ENCODE measurements around the gene ASPRV1.

Gene ASPRV1

DNA sequence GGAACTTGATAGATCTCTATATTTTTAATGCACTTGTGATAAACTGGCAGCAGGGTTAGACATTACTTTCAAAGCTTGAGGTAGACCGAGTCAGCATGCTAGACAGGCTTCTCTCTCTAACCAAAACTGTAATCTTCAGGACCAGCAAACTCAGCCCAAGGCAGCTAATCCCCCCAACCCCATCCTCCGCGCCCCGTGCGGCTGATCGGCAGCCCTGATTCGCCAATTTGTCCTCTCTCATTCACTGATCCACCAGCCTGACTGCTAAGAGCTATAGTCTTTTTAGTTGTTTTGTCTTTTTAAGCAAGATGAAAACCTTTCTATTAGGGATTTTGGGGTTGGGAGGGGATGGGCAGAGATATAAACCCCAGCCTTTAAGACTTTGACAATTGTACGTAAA, 20.7 kb downstream of the ASPRV1 start:
- TF ChIP-seq, protein P1, sequence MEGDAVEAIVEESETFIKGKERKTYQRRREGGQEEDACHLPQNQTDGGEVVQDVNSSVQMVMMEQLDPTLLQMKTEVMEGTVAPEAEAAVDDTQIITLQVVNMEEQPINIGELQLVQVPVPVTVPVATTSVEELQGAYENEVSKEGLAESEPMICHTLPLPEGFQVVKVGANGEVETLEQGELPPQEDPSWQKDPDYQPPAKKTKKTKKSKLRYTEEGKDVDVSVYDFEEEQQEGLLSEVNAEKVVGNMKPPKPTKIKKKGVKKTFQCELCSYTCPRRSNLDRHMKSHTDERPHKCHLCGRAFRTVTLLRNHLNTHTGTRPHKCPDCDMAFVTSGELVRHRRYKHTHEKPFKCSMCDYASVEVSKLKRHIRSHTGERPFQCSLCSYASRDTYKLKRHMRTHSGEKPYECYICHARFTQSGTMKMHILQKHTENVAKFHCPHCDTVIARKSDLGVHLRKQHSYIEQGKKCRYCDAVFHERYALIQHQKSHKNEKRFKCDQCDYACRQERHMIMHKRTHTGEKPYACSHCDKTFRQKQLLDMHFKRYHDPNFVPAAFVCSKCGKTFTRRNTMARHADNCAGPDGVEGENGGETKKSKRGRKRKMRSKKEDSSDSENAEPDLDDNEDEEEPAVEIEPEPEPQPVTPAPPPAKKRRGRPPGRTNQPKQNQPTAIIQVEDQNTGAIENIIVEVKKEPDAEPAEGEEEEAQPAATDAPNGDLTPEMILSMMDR (IDR thresholded peaks at IDR 0.05; ENCODE audit: low read depth, low read length) = no peak
- no peak overlapping the region for H3K4me3 ChIP-seq (ENCODE audit: low read depth, low read length)

DNA sequence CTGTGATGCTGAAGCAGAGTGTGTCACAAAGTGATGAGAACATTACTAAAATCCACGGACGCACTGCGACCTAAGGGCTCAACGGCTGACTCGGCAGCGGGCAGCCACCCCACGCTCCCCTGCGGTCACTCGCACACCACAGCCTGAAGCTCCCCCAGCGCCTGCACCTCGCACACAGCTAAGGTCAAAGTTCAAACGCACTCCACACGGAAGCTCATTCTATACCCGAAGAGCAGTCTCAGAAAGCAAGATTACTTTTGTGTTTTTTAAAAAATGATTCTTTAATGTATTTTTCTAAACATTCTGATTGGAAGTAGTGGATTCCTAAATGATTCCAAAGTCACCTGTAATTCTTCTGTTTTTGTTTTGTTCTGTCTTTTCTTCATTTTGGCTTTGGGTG, 21.7 kb downstream of the ASPRV1 start:
- no peak overlapping the region for H3K4me3 ChIP-seq (ENCODE audit: low read depth, low read length)
- TF ChIP-seq, protein P1 (IDR thresholded peaks at IDR 0.05; ENCODE audit: low read depth, low read length) = no peak

DNA sequence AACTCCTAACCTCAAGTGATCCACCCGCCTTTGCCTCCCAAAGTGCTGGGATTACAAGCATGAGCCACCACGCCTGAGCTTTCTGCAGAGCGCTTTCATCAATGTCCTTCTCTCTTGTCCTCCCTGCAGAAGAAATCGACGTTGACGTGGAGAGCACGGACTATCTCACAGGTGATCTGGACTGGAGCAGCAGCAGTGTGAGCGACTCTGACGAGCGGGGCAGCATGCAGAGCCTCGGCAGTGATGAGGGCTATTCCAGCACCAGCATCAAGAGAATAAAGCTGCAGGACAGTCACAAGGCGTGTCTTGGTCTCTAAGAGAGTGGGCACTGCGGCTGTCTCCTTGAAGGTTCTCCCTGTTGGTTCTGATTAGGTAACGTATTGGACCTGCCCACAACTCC, 23.5 kb downstream of the ASPRV1 start:
- no peak overlapping the region for H3K4me3 ChIP-seq (ENCODE audit: low read depth, low read length)
- TF ChIP-seq, protein P1 (IDR thresholded peaks at IDR 0.05; ENCODE audit: low read depth, low read length) = no peak

DNA sequence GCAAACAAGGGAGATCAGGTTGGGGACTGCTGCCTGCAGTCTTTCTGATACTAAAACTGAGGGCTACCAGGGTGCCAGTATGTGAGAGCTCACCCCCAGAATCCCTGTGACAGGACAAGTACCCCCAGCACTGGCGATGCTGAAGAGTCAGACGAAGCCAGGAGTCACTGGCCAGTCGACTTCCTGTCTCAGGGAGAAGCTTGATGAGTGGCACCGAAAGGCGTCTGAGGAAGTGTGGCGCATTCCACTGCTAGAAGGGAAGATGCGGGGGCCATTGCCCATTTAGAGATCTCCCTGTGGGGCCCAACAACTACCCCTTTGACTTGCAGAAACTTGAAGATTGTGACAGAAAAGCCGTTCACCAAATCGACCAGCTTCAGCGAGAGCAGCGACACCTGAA, 24.5 kb downstream of the ASPRV1 start:
- no peak overlapping the region for H3K4me3 ChIP-seq (ENCODE audit: low read depth, low read length)
- TF ChIP-seq, protein P1 (IDR thresholded peaks at IDR 0.05; ENCODE audit: low read depth, low read length) = no peak

DNA sequence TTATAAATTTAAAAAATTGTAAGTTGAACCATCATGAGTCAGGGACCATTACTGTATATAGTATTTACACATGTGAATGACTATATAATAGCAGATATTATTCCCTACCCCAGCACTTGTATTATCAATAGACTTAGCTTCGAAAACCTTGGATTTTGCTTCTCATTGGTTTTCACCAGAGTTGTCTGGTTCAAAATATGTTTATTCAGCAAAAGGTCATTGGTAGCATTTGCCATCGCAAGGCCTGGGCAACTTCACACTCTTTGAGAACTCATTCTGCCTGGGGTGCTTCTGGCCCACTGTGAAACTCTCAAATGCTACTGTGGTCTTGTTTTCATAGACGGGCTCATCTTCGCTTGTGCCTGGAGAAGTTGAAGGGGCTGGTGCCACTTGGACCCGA, 26.4 kb downstream of the ASPRV1 start:
- TF ChIP-seq, protein P1 (IDR thresholded peaks at IDR 0.05; ENCODE audit: low read depth, low read length) = no peak
- H3K4me3 ChIP-seq (ENCODE audit: low read depth, low read length) = no peak overlapping the region

DNA sequence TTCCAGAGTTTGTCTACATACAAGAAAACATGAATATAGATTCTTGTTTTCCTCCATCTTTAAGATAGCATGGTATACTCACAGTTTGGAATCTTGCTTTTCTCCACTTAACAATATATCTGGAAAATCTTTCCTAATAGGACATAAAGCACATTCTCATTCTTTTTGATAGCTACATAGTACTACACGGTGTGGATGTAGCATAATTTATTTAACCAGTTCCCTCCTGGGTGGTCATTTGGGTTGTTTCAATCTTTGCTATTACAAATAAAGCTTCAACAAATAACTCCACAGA, 26.9 kb downstream of the ASPRV1 start:
- TF ChIP-seq, protein P1 (IDR thresholded peaks at IDR 0.05; ENCODE audit: low read depth, low read length) = no peak
- peak overlapping the region; percentile 29; the same call in 1 of the 2 replicates for H3K4me3 ChIP-seq (ENCODE audit: low read depth, low read length)

DNA sequence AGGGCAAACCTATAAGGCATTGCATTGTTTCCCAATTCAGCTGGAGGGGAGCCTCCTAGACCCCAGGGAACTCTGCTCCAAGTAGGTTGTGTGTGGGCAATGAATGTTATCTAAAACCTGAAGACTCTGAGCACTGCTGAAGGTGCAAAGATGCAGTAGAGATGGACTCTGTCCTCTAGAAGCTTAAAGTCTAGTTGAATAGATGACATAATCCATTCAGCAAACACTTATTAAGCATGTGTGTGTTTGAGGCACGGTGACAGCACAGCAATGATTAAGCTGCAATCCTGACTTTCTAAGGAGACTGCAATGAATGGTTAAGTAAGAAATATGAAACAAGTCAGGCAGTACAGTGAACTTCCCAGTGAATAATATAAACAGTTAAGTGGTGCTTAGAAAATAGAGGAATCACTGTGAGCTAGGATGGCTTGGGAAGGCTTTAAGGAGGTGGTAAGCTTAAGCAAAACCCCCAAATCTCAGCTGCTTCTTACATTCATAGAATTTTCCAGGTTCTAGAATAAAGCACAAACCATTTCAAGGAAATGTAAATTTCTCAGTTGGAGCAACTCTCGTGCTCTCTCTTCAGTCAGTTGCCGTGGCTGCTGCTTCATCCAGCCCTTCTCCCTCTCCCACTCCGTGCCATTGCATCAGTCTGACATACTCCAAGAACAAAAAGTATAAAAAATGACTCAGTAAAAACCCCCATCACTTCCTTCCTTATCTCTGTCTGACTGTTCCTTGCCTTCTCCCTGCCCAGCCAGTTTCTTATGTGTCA, 27.4 kb downstream of the ASPRV1 start:
- H3K4me3 ChIP-seq (ENCODE audit: low read depth, low read length) = peak overlapping the region; percentile 29
- TF ChIP-seq, protein P1 (IDR thresholded peaks at IDR 0.05; ENCODE audit: low read depth, low read length) = no peak

Measured in WI38 (cell line).